Central memory CD8-positive, alpha-beta T cell (primary cell): ENCODE data around the gene RAB3C.

Experiments used
- ATAC-seq: fragments of 150-1000 bp; cut with Tn5 transposase; replicated peaks from 2 replicates; pipeline ENCODE4 v1.10.0; 2022; ENCODE audit warnings: mild to moderate bottlenecking, moderate FRiP score, moderate number of reproducible peaks; ENCODE audit not compliant: poor library complexity, severe bottlenecking; ENCODE audit errors: extremely low read depth
- DNase-seq, 2 donors: peaks; one replicate each; pipeline ENCODE4 v3.0.0; 2021; ENCODE audit warnings: low spot score in 2 of 2
- H3K27ac Mint-ChIP-seq: one replicate; pipeline ENCODE4 v1.8.0; 2022; ENCODE audit warnings: low read depth, mild to moderate bottlenecking, moderate library complexity, mixed read lengths
- H3K27me3 Mint-ChIP-seq: one replicate; pipeline ENCODE4 v1.8.0; 2022; ENCODE audit warnings: mixed read lengths
- H3K36me3 Mint-ChIP-seq: one replicate; pipeline ENCODE4 v1.8.0; 2022; ENCODE audit warnings: mild to moderate bottlenecking, moderate library complexity, mixed read lengths; ENCODE audit not compliant: insufficient read depth
- H3K4me1 Mint-ChIP-seq: one replicate; pipeline ENCODE4 v1.8.0; 2022; ENCODE audit warnings: mixed read lengths
- H3K4me3 Mint-ChIP-seq: one replicate; pipeline ENCODE4 v1.8.0; 2022; ENCODE audit warnings: mild to moderate bottlenecking, moderate library complexity, mixed read lengths
- H3K9me3 Mint-ChIP-seq: one replicate; pipeline ENCODE4 v1.8.0; 2022; ENCODE audit warnings: mixed read lengths

RAB3C gene

DNA sequence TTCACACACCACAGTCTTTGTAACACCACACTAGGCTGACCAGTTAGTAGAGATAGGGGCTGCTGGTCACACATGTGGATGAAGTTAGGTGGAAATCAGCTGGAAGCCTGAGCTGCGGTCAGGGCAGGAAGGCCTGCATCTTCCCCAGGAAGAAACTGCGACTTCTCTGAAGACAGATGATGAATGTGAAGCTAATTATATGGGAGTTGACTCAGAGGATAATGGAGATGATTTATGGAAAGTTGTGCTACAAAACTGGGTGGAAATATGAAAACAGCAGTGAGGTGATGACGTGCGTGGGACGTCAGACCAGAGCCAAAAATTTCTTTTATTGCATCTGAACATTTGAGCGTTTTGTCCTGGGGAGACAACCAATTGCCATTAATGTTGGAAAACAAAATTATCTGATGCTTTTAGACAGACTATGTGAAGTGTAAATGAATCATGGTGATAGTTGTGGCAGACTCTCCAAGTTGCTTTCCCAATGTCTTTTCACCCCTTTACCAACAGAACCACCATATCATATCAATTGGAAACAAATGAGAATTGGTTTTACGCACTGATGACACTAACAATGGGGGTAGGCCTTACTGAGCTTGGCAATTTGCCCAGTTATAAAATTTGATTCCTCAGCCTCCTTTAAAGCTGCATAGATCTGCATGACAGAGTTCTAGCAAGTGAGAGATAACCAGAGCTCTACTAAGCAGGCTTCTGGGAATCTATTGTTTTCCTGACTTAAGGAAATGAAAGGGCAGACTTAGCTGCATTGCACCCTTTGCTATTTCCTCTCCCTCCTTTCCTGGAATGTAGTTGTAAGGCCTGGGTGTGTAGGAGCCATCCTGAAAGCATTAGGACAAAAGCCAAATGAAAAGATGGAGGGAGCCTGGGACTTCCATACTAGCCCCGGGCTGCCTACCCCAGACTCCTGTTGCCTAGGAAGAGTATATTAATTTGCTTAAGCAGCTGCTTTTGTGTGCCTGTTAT, 84.0 kb downstream of the RAB3C start:
- Mint-ChIP-seq H3K27ac (no peak overlapping the region), H3K27me3 (no peaks in the 10 kb centered on the region), H3K9me3 (peaks cover 7% of the 10 kb centered on the region), H3K36me3 (no peaks in the 10 kb centered on the region), H3K4me3 (no peak overlapping the region), H3K4me1 (no peaks in the 10 kb centered on the region)
- ATAC-seq, result no peak
- DNase-seq, result no peak

DNA sequence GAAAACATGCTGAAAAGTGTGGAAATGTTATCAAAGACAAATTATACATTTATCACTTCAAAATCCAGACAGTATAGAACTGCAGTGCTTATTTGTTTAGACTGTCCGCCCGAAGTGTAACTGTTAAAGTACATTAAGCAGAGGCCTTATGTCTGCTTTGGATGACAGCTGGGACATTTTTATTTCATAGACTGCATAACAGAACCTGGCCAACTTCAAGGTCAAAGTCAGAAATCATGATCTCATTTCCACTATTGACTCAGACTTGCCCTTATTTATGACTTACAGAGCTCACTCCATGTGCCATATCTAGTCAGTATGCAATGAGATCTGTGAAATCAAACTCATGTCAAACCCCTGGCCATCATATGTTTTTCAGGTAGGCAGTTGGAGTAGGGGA, 87.7 kb downstream of the RAB3C start:
- no peak overlapping the region for H3K4me3 Mint-ChIP-seq
- ATAC-seq, result no peak
- peaks cover 7% of the 10 kb centered on the region for H3K9me3 Mint-ChIP-seq
- H3K4me1 Mint-ChIP-seq, result no peaks in the 10 kb centered on the region
- H3K36me3 Mint-ChIP-seq, result no peaks in the 10 kb centered on the region
- DNase-seq, result no peak
- no peak overlapping the region for H3K27ac Mint-ChIP-seq
- no peaks in the 10 kb centered on the region for H3K27me3 Mint-ChIP-seq

DNA sequence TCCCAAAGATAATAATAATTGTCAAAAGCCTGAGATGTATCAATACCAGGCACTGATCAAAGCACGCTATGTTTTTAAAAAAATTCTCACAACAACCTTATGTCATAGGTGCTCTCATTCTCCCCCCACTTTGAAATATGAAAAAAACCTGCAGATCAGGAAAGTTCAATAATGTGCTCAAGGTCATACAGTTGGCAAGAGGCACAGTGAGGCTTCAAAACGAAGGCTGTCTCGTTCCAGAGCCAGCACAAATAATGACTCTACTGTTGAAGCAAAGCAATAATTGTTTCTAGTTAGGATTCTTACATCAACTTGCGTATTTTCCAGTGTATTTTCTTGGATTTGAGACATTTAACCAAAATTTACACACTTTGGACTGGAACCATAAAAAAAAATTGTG, 88.3 kb downstream of the RAB3C start:
- ATAC-seq, result no peak
- Mint-ChIP-seq H3K27ac (no peak overlapping the region), H3K36me3 (no peaks in the 10 kb centered on the region), H3K4me3 (no peak overlapping the region), H3K27me3 (no peaks in the 10 kb centered on the region), H3K9me3 (peaks cover 7% of the 10 kb centered on the region), H3K4me1 (no peaks in the 10 kb centered on the region)
- no peak for DNase-seq

DNA sequence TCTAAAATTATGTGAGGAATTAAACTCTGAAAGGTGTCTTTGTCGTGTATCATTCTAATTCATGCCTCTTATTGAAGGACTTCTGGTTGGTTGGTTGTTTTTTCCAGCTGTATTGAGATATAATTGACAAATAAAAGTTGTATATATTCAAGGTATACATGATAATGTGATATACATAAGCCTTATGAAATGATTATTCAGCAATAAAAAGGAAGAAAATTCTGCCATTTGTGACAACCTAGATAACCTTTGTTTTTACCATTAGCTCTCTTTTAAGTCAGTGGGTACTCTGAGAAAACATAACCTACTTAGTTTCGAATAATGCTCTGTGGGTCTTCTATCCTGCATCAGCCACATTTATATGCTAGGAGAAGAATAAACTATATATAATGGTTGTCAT, 89.6 kb downstream of the RAB3C start:
- ATAC-seq (no peak), DNase-seq (no peak)
- Mint-ChIP-seq H3K27me3 (no peaks in the 10 kb centered on the region), H3K9me3 (peaks cover 7% of the 10 kb centered on the region), H3K4me3 (no peak overlapping the region), H3K4me1 (no peaks in the 10 kb centered on the region), H3K27ac (no peak overlapping the region), H3K36me3 (no peaks in the 10 kb centered on the region)

DNA sequence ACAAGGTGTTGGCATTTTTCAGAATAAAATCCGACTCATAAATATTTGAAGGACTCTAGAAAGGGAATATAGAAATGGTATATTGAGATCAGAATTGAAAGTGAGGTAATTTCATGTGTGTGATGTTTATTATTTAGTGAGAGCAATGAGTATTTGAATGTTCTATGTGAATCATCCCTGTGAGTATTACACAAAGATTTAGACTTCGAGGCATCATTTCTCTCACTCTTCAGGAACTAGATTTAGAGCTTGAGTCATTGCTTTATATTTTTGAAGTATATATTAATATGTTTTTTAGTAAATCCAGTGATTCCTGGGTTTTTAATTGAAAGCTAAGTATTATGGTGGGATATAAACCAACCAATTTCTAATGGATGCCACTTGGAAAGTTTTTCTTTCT, 91.2 kb downstream of the RAB3C start:
- Mint-ChIP-seq H3K36me3 (no peaks in the 10 kb centered on the region), H3K4me1 (no peaks in the 10 kb centered on the region), H3K27ac (no peak overlapping the region), H3K9me3 (peaks cover 7% of the 10 kb centered on the region), H3K4me3 (no peak overlapping the region), H3K27me3 (no peaks in the 10 kb centered on the region)
- ATAC-seq (no peak), DNase-seq (no peak)

DNA sequence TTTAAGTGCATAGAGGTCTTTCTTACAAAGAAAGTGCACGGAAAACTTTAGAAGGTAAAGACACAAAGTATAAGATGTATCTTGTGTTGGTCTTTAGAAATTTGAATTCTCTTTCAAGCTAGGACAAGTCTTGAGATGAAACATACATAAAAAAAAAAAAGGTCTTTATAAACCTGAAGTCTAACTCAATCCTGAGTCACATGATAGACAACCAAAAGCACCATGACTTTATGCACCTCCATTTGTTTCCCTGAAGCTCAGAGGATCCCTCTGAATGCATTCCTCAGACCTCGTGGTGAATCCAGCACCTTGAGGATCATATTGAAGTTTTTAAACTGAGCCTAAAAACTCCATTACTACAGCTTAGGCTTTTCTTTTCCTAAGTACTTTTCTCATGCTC, 91.8 kb downstream of the RAB3C start:
- Mint-ChIP-seq H3K27me3 (no peaks in the 10 kb centered on the region), H3K9me3 (peaks cover 6% of the 10 kb centered on the region), H3K4me3 (no peak overlapping the region), H3K36me3 (no peaks in the 10 kb centered on the region), H3K4me1 (no peaks in the 10 kb centered on the region), H3K27ac (no peak overlapping the region)
- no peak for ATAC-seq
- DNase-seq, result no peak

DNA sequence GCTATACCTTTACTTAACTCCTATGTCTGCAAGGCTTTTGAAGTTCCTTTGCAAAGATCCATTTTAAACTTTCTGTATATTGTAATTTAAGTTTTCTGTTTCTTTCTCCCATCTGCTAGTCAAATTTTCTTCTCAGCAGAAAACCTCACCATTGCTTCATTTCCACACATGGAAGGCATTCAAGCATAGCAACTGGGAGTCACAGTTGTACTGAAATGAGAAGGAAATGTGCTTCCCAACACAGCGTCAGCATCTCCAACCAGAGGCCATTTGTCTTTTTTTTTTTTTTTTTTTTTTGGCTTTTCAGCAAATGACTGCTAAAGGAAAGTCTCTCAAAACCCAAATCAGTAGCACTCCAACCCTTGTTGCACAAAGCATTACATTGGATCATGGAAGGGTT, 92.5 kb downstream of the RAB3C start:
- H3K36me3 Mint-ChIP-seq, result no peaks in the 10 kb centered on the region
- H3K4me3 Mint-ChIP-seq, result no peak overlapping the region
- no peaks in the 10 kb centered on the region for H3K4me1 Mint-ChIP-seq
- H3K27ac Mint-ChIP-seq, result no peak overlapping the region
- H3K9me3 Mint-ChIP-seq, result no peaks in the 10 kb centered on the region
- ATAC-seq (no peak), DNase-seq (no peak)
- H3K27me3 Mint-ChIP-seq, result no peaks in the 10 kb centered on the region

DNA sequence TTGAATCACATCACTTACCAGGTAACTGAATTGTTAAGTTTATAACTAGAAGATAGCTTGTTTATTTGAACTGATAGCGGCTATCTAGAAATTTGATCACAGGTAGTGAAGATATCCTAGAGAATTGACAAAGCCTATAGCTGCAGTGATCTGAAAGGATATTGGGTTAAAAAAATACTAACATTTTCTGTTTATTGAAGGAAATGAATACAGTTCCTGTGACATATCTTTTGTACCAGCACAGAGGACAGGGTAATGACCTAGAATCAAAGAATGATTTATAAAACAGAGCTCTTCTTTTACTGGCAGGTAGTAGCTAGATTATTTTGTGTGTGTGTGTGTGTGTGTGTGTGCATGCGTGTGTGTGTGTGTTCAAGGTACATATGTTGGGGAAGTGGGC, 94.8 kb downstream of the RAB3C start:
- Mint-ChIP-seq H3K9me3 (no peaks in the 10 kb centered on the region), H3K27ac (no peak overlapping the region), H3K4me1 (no peaks in the 10 kb centered on the region), H3K27me3 (no peaks in the 10 kb centered on the region), H3K36me3 (no peaks in the 10 kb centered on the region), H3K4me3 (no peak overlapping the region)
- ATAC-seq (no peak), DNase-seq (no peak)

DNA sequence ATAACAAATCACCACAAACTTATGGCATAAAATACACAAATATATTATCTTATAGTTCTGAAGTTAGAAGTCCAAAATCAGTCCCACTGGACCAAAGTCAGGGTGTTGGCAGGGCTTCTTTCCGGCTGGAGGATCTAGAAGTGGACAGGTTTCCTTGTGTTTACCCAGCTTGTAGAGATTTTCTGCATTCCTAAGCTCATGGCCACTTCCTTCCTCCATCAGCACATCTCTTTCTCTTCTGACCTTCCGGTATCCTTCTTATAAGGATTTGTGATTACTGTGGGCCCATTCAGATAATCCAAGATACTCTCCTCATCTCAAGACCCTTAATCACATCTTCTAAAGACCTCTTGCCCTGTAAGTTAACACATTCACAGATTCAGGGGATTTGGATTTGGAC, 97.6 kb downstream of the RAB3C start:
- no peak for ATAC-seq
- Mint-ChIP-seq H3K4me3 (no peak overlapping the region), H3K9me3 (no peaks in the 10 kb centered on the region), H3K4me1 (no peaks in the 10 kb centered on the region), H3K36me3 (no peaks in the 10 kb centered on the region), H3K27ac (no peak overlapping the region), H3K27me3 (no peaks in the 10 kb centered on the region)
- DNase-seq, result no peak

DNA sequence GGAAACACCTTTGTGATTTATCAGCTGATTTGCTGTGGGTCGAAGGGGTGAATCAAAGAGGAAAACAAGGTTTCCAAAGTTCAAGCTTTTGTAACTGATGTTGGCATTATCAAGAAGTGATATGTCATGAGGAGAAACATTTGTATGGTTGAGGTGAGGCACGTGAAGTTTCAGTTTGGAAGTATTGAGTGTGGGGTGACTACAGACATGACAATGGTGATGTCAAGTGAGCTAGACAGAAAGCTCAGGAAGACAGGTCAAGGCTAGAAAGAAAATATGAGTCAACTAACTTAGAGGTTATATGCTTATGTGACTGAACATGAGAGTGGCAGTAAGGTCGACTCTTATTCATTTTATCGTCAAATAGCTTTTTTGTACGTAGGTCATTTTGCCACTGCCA, 99.1 kb downstream of the RAB3C start:
- Mint-ChIP-seq H3K36me3 (no peaks in the 10 kb centered on the region), H3K9me3 (no peaks in the 10 kb centered on the region), H3K27ac (no peak overlapping the region), H3K4me3 (no peak overlapping the region), H3K4me1 (no peaks in the 10 kb centered on the region), H3K27me3 (no peaks in the 10 kb centered on the region)
- no peak for ATAC-seq
- DNase-seq, result no peak

DNA sequence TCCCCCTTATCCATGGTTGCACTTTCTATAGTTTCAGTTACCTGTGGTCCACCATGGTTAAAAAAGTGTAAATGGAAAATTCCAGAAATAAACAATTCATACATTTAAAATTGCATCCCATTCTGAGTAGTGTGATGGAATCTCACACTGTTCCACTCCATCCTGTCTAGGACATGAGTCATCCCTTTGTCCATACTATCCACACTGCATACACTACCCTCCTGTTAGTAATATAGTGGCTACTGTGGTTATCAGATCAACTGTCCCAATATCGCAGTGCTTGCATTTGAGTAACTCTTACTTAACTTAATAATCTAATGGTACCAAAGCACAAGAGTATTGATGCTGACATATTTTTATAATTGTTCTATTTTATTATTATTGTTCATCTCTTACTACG, 100.7 kb downstream of the RAB3C start:
- no peaks in the 10 kb centered on the region for H3K9me3 Mint-ChIP-seq
- H3K4me3 Mint-ChIP-seq, result no peak overlapping the region
- no peaks in the 10 kb centered on the region for H3K4me1 Mint-ChIP-seq
- ATAC-seq, result no peak
- H3K27ac Mint-ChIP-seq, result no peak overlapping the region
- H3K27me3 Mint-ChIP-seq, result no peaks in the 10 kb centered on the region
- no peak for DNase-seq
- no peaks in the 10 kb centered on the region for H3K36me3 Mint-ChIP-seq

DNA sequence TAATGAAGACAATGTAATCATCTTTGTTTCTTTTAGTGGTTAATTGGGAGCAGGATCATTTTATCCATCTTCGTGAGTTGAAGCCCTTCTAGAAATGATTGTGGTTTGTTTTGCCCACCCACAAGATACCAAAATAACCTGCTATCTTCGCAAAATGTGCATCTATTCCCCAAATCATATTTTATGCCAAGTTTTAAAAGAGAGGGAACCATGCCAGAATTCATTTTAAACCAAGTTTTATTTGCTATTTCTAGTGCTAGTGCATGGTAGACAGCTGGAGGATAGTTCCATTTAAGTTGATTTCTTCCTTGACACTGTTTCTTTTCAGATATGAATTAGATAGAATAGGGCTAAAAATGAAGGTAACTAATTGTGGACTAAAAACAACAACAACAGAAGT, 104.2 kb downstream of the RAB3C start:
- DNase-seq (no peak), ATAC-seq (no peak)
- Mint-ChIP-seq H3K27me3 (no peaks in the 10 kb centered on the region), H3K27ac (no peak overlapping the region), H3K4me3 (no peak overlapping the region), H3K4me1 (no peaks in the 10 kb centered on the region), H3K9me3 (no peaks in the 10 kb centered on the region), H3K36me3 (no peaks in the 10 kb centered on the region)

DNA sequence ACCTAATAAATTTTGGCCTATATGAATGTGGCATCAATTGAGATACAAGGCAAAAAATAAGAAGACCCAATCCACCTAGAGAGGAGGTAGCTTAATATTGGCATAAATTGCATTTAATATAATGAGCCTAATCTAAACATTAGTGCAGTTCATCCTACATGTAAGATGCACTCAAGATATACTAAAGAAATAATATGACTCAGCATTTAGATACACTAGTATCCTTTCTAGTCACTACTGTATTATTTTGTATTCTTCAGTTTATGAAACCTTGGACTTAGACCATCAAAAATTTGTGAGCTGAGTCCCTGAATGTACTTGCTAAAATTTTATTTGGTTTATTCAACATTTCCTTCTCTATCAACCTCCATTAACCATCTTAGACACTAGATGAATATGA, 104.7 kb downstream of the RAB3C start:
- Mint-ChIP-seq H3K9me3 (no peaks in the 10 kb centered on the region), H3K27me3 (no peaks in the 10 kb centered on the region), H3K4me3 (no peak overlapping the region), H3K36me3 (no peaks in the 10 kb centered on the region), H3K4me1 (no peaks in the 10 kb centered on the region), H3K27ac (no peak overlapping the region)
- DNase-seq (no peak), ATAC-seq (no peak)
